HUES6 (cell line): Measurements from ENCODE around the gene OTC.

Experiments
- H3K27ac ChIP-seq: 2 replicates; pipeline ENCODE4 v1.7.0; 2013; ENCODE audit warnings: low read depth, mild to moderate bottlenecking, low read length, inconsistent platforms
- H3K27me3 ChIP-seq: 2 replicates; pipeline ENCODE4 v1.6.1; 2013; ENCODE audit warnings: low read length; ENCODE audit not compliant: control insufficient read depth, insufficient read depth
- H3K36me3 ChIP-seq: 2 replicates; pipeline ENCODE4 v1.6.1; 2013; ENCODE audit warnings: low read length; ENCODE audit not compliant: control insufficient read depth, insufficient read depth
- H3K4me1 ChIP-seq: 2 replicates; pipeline ENCODE4 v1.6.1; 2013; ENCODE audit warnings: low read length; ENCODE audit not compliant: control insufficient read depth, insufficient read depth
- H3K4me3 ChIP-seq: 2 replicates; pipeline ENCODE4 v1.5.1; 2013; ENCODE audit warnings: low read depth, low read length
- H3K9ac ChIP-seq: one replicate; pipeline ENCODE4 v1.6.1; 2013; ENCODE audit warnings: mild to moderate bottlenecking, low read length
- H3K9me3 ChIP-seq: 2 replicates; pipeline ENCODE4 v1.6.1; 2013; ENCODE audit warnings: low read depth, low read length; ENCODE audit not compliant: control insufficient read depth, insufficient read depth

OTC gene

GRCh38 chrX:38356401-38356800, 4.0 kb downstream of the OTC start:
- H3K4me1 ChIP-seq = no peaks in the 10 kb centered on the region
- no peaks in the 10 kb centered on the region for H3K9me3 ChIP-seq
- no peaks in the 10 kb centered on the region for H3K27me3 ChIP-seq
- H3K36me3 ChIP-seq = no peaks in the 10 kb centered on the region
- no peak overlapping the region for H3K9ac ChIP-seq
- H3K27ac ChIP-seq = no peak overlapping the region
- H3K4me3 ChIP-seq = no peak overlapping the region

- H3K9ac ChIP-seq = no peak overlapping the region
- H3K4me3 ChIP-seq = no peak overlapping the region
- H3K36me3 ChIP-seq = no peaks in the 10 kb centered on the region
- H3K9me3 ChIP-seq = no peaks in the 10 kb centered on the region
- H3K27ac ChIP-seq = no peak overlapping the region
- H3K27me3 ChIP-seq = no peaks in the 10 kb centered on the region
- H3K4me1 ChIP-seq = no peaks in the 10 kb centered on the region
Measured at GRCh38 chrX:38357747-38358673, 5.6 kb downstream of the OTC start.

- no peak overlapping the region for H3K9ac ChIP-seq
- H3K9me3 ChIP-seq = no peaks in the 10 kb centered on the region
- no peaks in the 10 kb centered on the region for H3K27me3 ChIP-seq
- no peak overlapping the region for H3K27ac ChIP-seq
- no peaks in the 10 kb centered on the region for H3K36me3 ChIP-seq
- H3K4me1 ChIP-seq = no peaks in the 10 kb centered on the region
- H3K4me3 ChIP-seq = no peak overlapping the region
Measured at GRCh38 chrX:38363046-38363445, 10.6 kb downstream of the OTC start.

GRCh38 chrX:38365954-38366353, 13.6 kb downstream of the OTC start:
- Histone ChIP-seq H3K9ac (no peak overlapping the region), H3K27me3 (no peaks in the 10 kb centered on the region), H3K9me3 (no peaks in the 10 kb centered on the region), H3K36me3 (no peaks in the 10 kb centered on the region), H3K27ac (no peak overlapping the region), H3K4me3 (no peak overlapping the region), H3K4me1 (no peaks in the 10 kb centered on the region)

- Histone ChIP-seq H3K36me3 (no peaks in the 10 kb centered on the region), H3K9me3 (no peaks in the 10 kb centered on the region), H3K4me1 (no peaks in the 10 kb centered on the region), H3K9ac (no peak overlapping the region), H3K27me3 (peaks cover 13% of the 10 kb centered on the region), H3K4me3 (no peak overlapping the region), H3K27ac (no peak overlapping the region)
Measured at GRCh38 chrX:38368774-38369173, 16.4 kb downstream of the OTC start.

GRCh38 chrX:38371641-38372040, 19.2 kb downstream of the OTC start:
- Histone ChIP-seq H3K9ac (no peak overlapping the region), H3K27ac (no peak overlapping the region), H3K36me3 (no peaks in the 10 kb centered on the region), H3K27me3 (peaks cover 25% of the 10 kb centered on the region), H3K4me3 (no peak overlapping the region), H3K9me3 (no peaks in the 10 kb centered on the region), H3K4me1 (no peaks in the 10 kb centered on the region)

GRCh38 chrX:38374431-38374830, 22.0 kb downstream of the OTC start:
- Histone ChIP-seq H3K4me1 (no peaks in the 10 kb centered on the region), H3K27me3 (peaks cover 25% of the 10 kb centered on the region), H3K36me3 (no peaks in the 10 kb centered on the region), H3K9me3 (no peaks in the 10 kb centered on the region), H3K27ac (no peak overlapping the region), H3K4me3 (no peak overlapping the region), H3K9ac (no peak overlapping the region)

GRCh38 chrX:38375891-38376290, 23.5 kb downstream of the OTC start:
- Histone ChIP-seq H3K9ac (no peak overlapping the region), H3K4me1 (no peaks in the 10 kb centered on the region), H3K9me3 (no peaks in the 10 kb centered on the region), H3K36me3 (no peaks in the 10 kb centered on the region), H3K27ac (no peak overlapping the region), H3K4me3 (no peak overlapping the region), H3K27me3 (peaks cover 25% of the 10 kb centered on the region)

GRCh38 chrX:38376747-38377146, 24.3 kb downstream of the OTC start:
- Histone ChIP-seq H3K9ac (no peak overlapping the region), H3K27ac (no peak overlapping the region), H3K27me3 (peaks cover 22% of the 10 kb centered on the region), H3K4me3 (no peak overlapping the region), H3K36me3 (no peaks in the 10 kb centered on the region), H3K4me1 (no peaks in the 10 kb centered on the region), H3K9me3 (no peaks in the 10 kb centered on the region)

- Histone ChIP-seq H3K4me1 (no peaks in the 10 kb centered on the region), H3K9ac (no peak overlapping the region)
Measured at GRCh38 chrX:38379088-38379487, 26.7 kb downstream of the OTC start.

GRCh38 chrX:38382663-38383062, 30.3 kb downstream of the OTC start:
- peaks cover 1% of the 10 kb centered on the region; the same call in 1 of the 2 replicates for H3K27me3 ChIP-seq
- H3K36me3 ChIP-seq = no peaks in the 10 kb centered on the region
- no peaks in the 10 kb centered on the region for H3K4me1 ChIP-seq
- no peaks in the 10 kb centered on the region for H3K9me3 ChIP-seq
- H3K4me3 ChIP-seq = no peak overlapping the region
- no peak overlapping the region for H3K27ac ChIP-seq
- no peak overlapping the region for H3K9ac ChIP-seq

More at GRCh38 chrX:38379088-38379487, 26.7 kb downstream of the OTC start:
- Histone ChIP-seq H3K27ac (no peak overlapping the region), H3K9me3 (no peaks in the 10 kb centered on the region), H3K4me3 (no peak overlapping the region), H3K27me3 (peaks cover 12% of the 10 kb centered on the region), H3K36me3 (no peaks in the 10 kb centered on the region)
